HPDE6-E6E7 (cell line): ENCODE data around the gene NOC2L.
"Not testable (repeated sequence)": the region's sequence is repeated elsewhere in the genome, so short reads cannot be mapped to it uniquely, and the experiment has no call there.

Experiments
- DNase-seq: peaks from one replicate; pipeline ENCODE4 v3.0.0; 2011; ENCODE audit warnings: missing footprints; ENCODE audit errors: extremely low spot score

Gene NOC2L

GRCh38 chr1:962381-963300, 3.6 kb upstream of the NOC2L start:
- DNase-seq: no peak

- no peak for DNase-seq
Measured at GRCh38 chr1:961132-961669, 2.1 kb upstream of the NOC2L start.

- no peak for DNase-seq
Measured at GRCh38 chr1:960363-961131, 1.5 kb upstream of the NOC2L start, which contains the start of gene KLHL17. TSS of gene KLHL17 (plus strand) at chr1:960584. CDS start at chr1:960694, 110 bp downstream.

GRCh38 chr1:959731-960362, 791 bp upstream of the NOC2L start:
- no peak for DNase-seq

GRCh38 chr1:956636-957035, 2.4 kb downstream of the NOC2L start:
- DNase-seq: no peak

- DNase-seq: no peak
Measured at GRCh38 chr1:955474-955873, 3.6 kb downstream of the NOC2L start.

GRCh38 chr1:954927-955326, 4.1 kb downstream of the NOC2L start:
- DNase-seq: no peak

- DNase-seq: no peak
Measured at GRCh38 chr1:953524-954320, 5.3 kb downstream of the NOC2L start.

- no peak for DNase-seq
Measured at GRCh38 chr1:952603-953002, 6.5 kb downstream of the NOC2L start.

- no peak for DNase-seq
Measured at GRCh38 chr1:952201-952600, 6.9 kb downstream of the NOC2L start.

GRCh38 chr1:951364-951763, 7.7 kb downstream of the NOC2L start:
- no peak for DNase-seq

GRCh38 chr1:950881-951280, 8.2 kb downstream of the NOC2L start:
- DNase-seq: no peak

GRCh38 chr1:950268-950667, 8.8 kb downstream of the NOC2L start:
- DNase-seq: no peak

GRCh38 chr1:947958-948357, 11.1 kb downstream of the NOC2L start:
- no peak for DNase-seq

GRCh38 chr1:946811-947210, 12.2 kb downstream of the NOC2L start:
- not testable (repeated sequence) for DNase-seq

GRCh38 chr1:945688-946556, 13.1 kb downstream of the NOC2L start:
- no peak for DNase-seq

GRCh38 chr1:944341-945325, 14.4 kb downstream of the NOC2L start:
- no peak for DNase-seq

GRCh38 chr1:943545-944340, 15.3 kb downstream of the NOC2L start:
- no peak for DNase-seq
